Keratinocyte (primary cell): ENCODE results near the gene PRSS33. TPM values are rescaled to one million over a fixed set of nuclear protein-coding genes. Genes with fewer than 3 reads are reported as not detected.

Experiments
- DNase-seq: peaks from one replicate; pipeline ENCODE4 v3.0.0-alpha.2; 2011; ENCODE audit warnings: low read depth, missing footprints, low spot score
- FAIRE-seq: peaks from 2 replicates; lab custom pipeline; 2011; peaks lifted over from hg19 to GRCh38; lab: Jason Lieb, UNC
- H2AFZ ChIP-seq: 2 replicates; pipeline ENCODE4 v1.6.0; 2012; ENCODE audit warnings: low read length, control low read depth, inconsistent platforms; ENCODE audit not compliant: control insufficient read depth
- H3K27ac ChIP-seq: 2 replicates; pipeline ENCODE4 v1.5.1; 2011; ENCODE audit warnings: low read length; ENCODE audit not compliant: control insufficient read depth, insufficient read depth
- H3K27me3 ChIP-seq: 3 replicates; pipeline ENCODE4 v1.6.0; 2011; ENCODE audit warnings: low read length; ENCODE audit not compliant: control insufficient read depth, insufficient read depth; ENCODE audit errors: extremely low read depth
- H3K36me3 ChIP-seq, 2 experiments: 2 replicates in 1 of 2; 3 replicates in 1 of 2; pipeline ENCODE4 v1.5.1; 2011; ENCODE audit warnings: low read length in 2 of 2, mild to moderate bottlenecking in 1 of 2; ENCODE audit not compliant: control insufficient read depth in 2 of 2, insufficient read depth in 2 of 2; ENCODE audit errors: extremely low read depth in 1 of 2
- H3K4me1 ChIP-seq: 3 replicates; pipeline ENCODE4 v1.5.1; 2011; ENCODE audit warnings: low read length; ENCODE audit not compliant: control insufficient read depth, insufficient read depth; ENCODE audit errors: extremely low read depth
- H3K4me2 ChIP-seq: 3 replicates; pipeline ENCODE4 v1.6.0; 2011; ENCODE audit warnings: low read depth, low read length; ENCODE audit not compliant: control insufficient read depth, insufficient read depth; ENCODE audit errors: extremely low read depth
- H3K4me3 ChIP-seq, 3 experiments: fragments of 200-600 bp in 1 of 3; sonication (generic) in 1 of 3; 2 replicates in 2 of 3; 3 replicates in 1 of 3; pipeline ENCODE4 v1.5.1; 2011 to 2016; ENCODE audit warnings: low read length in 3 of 3, mild to moderate bottlenecking in 3 of 3, control low read depth in 2 of 3, inconsistent platforms in 1 of 3, low read depth in 1 of 3, mixed read lengths in 1 of 3, mixed run types in 1 of 3, moderate library complexity in 1 of 3; ENCODE audit not compliant: control insufficient read depth in 2 of 3, insufficient read depth in 2 of 3; ENCODE audit errors: extremely low read depth in 1 of 3
- H3K79me2 ChIP-seq: 2 replicates; pipeline ENCODE4 v1.6.0; 2012; ENCODE audit warnings: low read length; ENCODE audit not compliant: control insufficient read depth, insufficient read depth
- H3K9ac ChIP-seq: 3 replicates; pipeline ENCODE4 v1.6.0; 2011; ENCODE audit warnings: low read length; ENCODE audit not compliant: control insufficient read depth, insufficient read depth; ENCODE audit errors: extremely low read depth
- H3K9me1 ChIP-seq: 3 replicates; pipeline ENCODE4 v1.6.0; 2011; ENCODE audit warnings: low read length; ENCODE audit not compliant: control insufficient read depth, insufficient read depth; ENCODE audit errors: extremely low read depth
- H3K9me3 ChIP-seq: 2 replicates; pipeline ENCODE4 v1.5.1; 2012; ENCODE audit warnings: low read depth, low read length; ENCODE audit not compliant: control insufficient read depth
- H4K20me1 ChIP-seq: 3 replicates; pipeline ENCODE4 v1.6.0; 2011; ENCODE audit warnings: low read length; ENCODE audit not compliant: control insufficient read depth, insufficient read depth; ENCODE audit errors: extremely low read depth
- CTCF ChIP-seq, 3 experiments: IDR thresholded peaks in 1 of 3; conservative IDR thresholded peaks in 1 of 3; optimal IDR thresholded peaks in 1 of 3; 2 replicates in 2 of 3; 3 replicates in 1 of 3; pipeline versions ENCODE3 to v1.5.1; 2011; ENCODE audit warnings: low read length in 3 of 3, mild to moderate bottlenecking in 3 of 3, moderate library complexity in 2 of 3, control low read depth in 1 of 3, inconsistent platforms in 1 of 3; ENCODE audit not compliant: insufficient read depth in 2 of 3; ENCODE audit errors: extremely low read depth in 1 of 3
- EZH2 ChIP-seq: IDR thresholded peaks from one replicate; pipeline ENCODE4 v1.6.1; 2012; ENCODE audit warnings: inconsistent platforms, mild to moderate bottlenecking, low read length, moderate library complexity
- dilution Hi-C: fragments of 300-500 bp; cut with MboI; formaldehyde crosslinking; loops from one replicate; pipeline ENCODE4 v1.7.0; 2020; ENCODE audit warnings: low sequenced_read_pairs; ENCODE audit not compliant: extremely low pct_ligation_motif_present
- polyA plus RNA-seq, 5 experiments: library from polyadenylated mRNA; depleted of rRNA in 3 of 5; stranded (reverse) in 3 of 5; stranded (forward) in 1 of 5; unstranded in 1 of 5; fragments of >200 nt; gene quantifications; 1 replicate in 1 of 5; 2 replicates in 3 of 5; 3 replicates in 1 of 5; pipeline versions ENCODE4 v1.2.1 to v1.2.3, GENCODE V29; 2011 to 2012; ENCODE audit warnings: missing spikeins in 2 of 5, low read depth in 1 of 5, low replicate concordance in 1 of 5

Gene PRSS33
- polyA plus RNA-seq, 1 donor (not counting 4 experiments of a cell fraction or from before 2014, with no cell fraction given): not detected

- Histone ChIP-seq H3K4me3 (no peak overlapping the region), H4K20me1 (no peaks in the 10 kb centered on the region), H3K79me2 (no peaks in the 10 kb centered on the region), H3K9me3 (no peaks in the 10 kb centered on the region), H3K4me2 (no peak overlapping the region), H3K27ac (no peak overlapping the region), H2AFZ (no peak overlapping the region), H3K9me1 (no peaks in the 10 kb centered on the region), H3K4me1 (peaks cover 3% of the 10 kb centered on the region), H3K9ac (no peak overlapping the region), H3K27me3 (no peaks in the 10 kb centered on the region), H3K36me3 (no peaks in the 10 kb centered on the region)
- DNase-seq (no peak), FAIRE-seq (no peak)
- dilution Hi-C loops: no loop called here
- TF ChIP-seq CTCF (optimal IDR thresholded peaks at IDR 0.05 in 1 of 3, IDR thresholded peaks at IDR 0.05 in 1 of 3, conservative IDR thresholded peaks at IDR 0.05 in 1 of 3; ENCODE audit: extremely low read depth in 1 of 3, insufficient read depth in 2 of 3, low read length in 3 of 3) (no peak), EZH2 (no peak)
These were observed 47.5 kb downstream of the PRSS33 start for GRCh38 chr16:2739625-2740430.

- no peak overlapping the region for H2AFZ ChIP-seq
- no peak overlapping the region for H3K27ac ChIP-seq
- no peaks in the 10 kb centered on the region for H4K20me1 ChIP-seq
- H3K9me1 ChIP-seq: no peaks in the 10 kb centered on the region
- no peak overlapping the region for H3K4me3 ChIP-seq
- peaks cover 3% of the 10 kb centered on the region for H3K4me1 ChIP-seq
- H3K36me3 ChIP-seq: no peaks in the 10 kb centered on the region
- DNase-seq (no peak), FAIRE-seq (no peak)
- TF ChIP-seq CTCF (optimal IDR thresholded peaks at IDR 0.05 in 1 of 3, IDR thresholded peaks at IDR 0.05 in 1 of 3, conservative IDR thresholded peaks at IDR 0.05 in 1 of 3; ENCODE audit: extremely low read depth in 1 of 3, insufficient read depth in 2 of 3, low read length in 3 of 3) (no peak), EZH2 (no peak)
- H3K27me3 ChIP-seq: no peaks in the 10 kb centered on the region
- H3K4me2 ChIP-seq: no peak overlapping the region
- H3K9me3 ChIP-seq: no peaks in the 10 kb centered on the region
- no peaks in the 10 kb centered on the region for H3K79me2 ChIP-seq
- dilution Hi-C loops: no loop called here
- H3K9ac ChIP-seq: no peak overlapping the region
These were observed 48.7 kb downstream of the PRSS33 start for GRCh38 chr16:2738615-2739014.
